IPS-18c (cell line): Measurements from ENCODE around the gene SERINC4.
"Not testable (repeated sequence)": the region's sequence is repeated elsewhere in the genome, so short reads cannot be mapped to it uniquely, and the experiment has no call there.

Source experiments
- H3K4me3 ChIP-seq: 2 replicates; pipeline ENCODE4 v1.7.0; 2013; ENCODE audit warnings: low read depth, mild to moderate bottlenecking, low read length, moderate library complexity; ENCODE audit not compliant: insufficient read depth
- H3K9me3 ChIP-seq: one replicate; pipeline ENCODE4 v1.6.1; 2013; ENCODE audit warnings: mild to moderate bottlenecking, low read length, moderate library complexity; ENCODE audit not compliant: control insufficient read depth, insufficient read depth

The SERINC4 gene

DNA sequence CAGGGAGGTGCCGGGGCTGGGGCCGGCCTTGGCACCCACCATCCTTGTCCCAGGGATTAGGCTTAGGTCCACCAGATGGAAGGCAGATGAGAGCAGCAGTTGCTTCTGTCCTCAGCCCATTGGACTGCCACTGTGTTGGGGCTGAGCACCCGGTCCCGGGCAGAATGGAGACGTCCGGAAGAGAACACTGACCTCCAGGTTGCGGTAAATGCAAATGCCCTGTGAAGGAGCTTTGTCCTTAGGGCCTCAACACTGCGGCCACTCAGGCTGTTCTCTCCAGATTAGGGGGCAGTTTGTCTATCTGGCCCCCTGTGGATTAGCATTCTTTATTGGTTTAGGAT, at the start of gene SERINC4:
Gene SERINC4 (minus strand): TSS at position 276 of the 341 bp plus-strand sequence. CDS start 234 bp downstream, at position 42.
- Histone ChIP-seq H3K4me3 (peak within 1 kb of the TSS; percentile 99), H3K9me3 (no peaks in the 10 kb centered on the region)

DNA sequence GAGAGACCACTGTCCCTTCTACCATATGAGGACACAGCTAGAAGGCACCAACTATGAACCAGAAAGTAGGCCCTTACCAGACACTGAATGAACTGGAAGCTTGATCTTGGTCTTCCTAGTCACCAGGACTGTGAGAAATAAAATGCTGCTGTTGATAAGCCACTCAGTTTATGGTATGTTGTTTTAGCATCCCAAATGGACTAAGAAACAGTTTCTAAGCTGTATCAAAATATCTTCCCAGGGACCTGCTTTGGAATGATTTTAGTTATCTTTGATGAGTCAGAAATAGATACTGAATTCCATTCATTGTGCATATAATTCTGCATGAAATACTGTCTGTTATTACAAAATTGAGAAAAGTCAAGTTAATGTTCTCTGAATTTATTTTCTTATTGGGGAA, 45.4 kb upstream of the SERINC4 start:
- H3K4me3 ChIP-seq: no peak overlapping the region
- no peaks in the 10 kb centered on the region for H3K9me3 ChIP-seq

DNA sequence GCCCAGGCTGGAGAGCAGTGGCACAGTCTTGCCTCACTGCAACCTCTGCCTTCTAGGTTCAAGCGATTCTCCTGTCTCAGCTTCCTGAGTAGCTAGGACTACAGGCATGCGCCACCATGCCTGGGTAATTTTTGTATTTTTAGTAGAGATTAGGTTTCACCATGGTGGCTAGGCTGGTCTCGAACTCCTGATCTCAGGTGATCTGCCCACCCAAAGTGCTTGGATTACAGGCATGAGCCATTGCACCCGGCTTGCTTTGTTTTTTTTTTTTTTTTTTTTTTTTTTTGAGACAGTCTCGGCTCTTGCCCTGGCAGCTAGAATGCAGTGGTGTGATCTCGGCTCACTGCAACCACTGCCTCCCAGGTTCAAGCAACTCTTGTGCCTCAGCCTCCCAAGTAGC, 32.5 kb upstream of the SERINC4 start:
- H3K9me3 ChIP-seq, H3K4me3 ChIP-seq: not testable (repeated sequence)

DNA sequence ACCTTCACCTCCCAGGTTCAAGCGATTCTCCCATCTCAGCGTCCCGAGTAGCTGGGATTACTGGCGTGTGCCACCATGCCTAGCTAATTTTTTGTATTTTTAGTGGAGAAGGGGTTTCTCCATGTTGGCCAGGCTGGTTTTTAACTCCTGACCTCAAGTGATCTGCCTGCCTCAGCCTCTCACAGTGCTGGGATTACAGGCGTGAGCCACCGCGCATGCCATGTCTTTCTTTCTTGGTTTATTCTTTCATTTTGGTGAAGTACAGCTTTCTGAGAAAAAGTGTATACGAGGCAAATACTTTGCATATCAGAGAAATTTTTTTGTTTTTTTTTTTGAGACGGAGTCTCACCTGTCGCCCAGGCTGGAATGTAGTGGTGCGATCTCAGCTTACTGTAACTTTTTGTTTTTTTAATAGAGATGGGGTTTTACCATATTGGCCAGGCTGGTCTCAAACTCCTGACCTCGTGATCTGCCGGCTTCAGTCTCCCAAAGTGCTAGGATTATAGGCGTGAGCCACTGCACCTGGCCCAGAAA, 31.6 kb upstream of the SERINC4 start:
- H3K4me3 ChIP-seq, H3K9me3 ChIP-seq: not testable (repeated sequence)

DNA sequence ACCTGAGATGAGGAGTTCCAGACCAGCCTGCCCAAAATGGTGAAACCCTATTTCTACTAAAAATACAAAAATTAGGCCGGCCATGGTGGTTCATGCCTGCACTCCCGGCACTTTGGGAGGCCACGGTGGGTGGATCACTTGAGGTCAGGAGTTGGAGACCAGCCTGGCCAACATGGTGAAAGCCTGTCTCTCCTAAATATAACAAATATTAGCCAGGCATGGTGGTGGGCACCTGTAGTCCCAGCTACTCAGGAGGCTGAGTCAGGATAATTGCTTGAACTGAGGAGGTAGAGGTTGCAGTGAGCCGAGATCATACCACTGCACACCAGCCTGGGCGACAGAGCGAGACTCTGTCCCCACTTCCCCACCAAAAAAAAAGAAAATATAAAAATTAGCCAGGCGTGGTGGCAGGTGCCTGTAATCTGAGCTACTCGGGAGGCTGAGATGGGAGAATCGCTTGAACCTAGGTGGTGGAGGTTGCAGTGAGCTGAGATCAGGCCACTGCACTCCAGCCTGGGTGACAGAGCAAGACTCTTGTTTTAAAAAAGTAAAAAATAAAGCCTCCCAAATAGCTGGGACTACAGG, 30.8 kb upstream of the SERINC4 start:
- H3K4me3 ChIP-seq, H3K9me3 ChIP-seq: not testable (repeated sequence)

DNA sequence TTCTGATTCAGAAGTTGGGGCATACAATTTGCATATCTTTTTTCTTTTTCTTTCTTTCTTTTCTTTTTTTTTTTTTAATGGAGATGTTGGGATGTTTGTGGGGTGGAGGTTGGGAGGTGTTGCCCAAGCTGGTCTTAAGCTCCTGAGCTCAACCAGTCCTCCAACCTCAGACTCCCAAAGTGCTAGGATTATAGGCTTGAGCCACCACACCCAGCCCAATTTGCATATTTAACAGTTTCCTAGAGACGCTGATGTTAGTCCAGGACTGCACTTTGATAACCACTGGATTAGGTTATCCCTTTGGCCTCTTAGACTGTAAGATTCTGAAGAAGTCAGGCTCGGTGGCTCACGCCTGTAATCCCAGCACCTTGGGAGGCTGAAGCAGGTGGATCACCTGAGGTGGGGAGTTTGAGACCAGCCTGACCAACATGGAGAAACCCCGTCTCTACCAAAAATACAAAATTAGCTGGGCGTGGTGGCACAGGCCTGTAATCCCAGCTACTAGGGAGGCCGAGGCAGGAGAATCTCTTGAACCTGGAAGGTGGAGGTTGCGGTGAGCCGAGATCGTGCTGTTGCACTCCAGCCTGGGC, 30.0 kb upstream of the SERINC4 start:
- not testable (repeated sequence) for H3K4me3 ChIP-seq

DNA sequence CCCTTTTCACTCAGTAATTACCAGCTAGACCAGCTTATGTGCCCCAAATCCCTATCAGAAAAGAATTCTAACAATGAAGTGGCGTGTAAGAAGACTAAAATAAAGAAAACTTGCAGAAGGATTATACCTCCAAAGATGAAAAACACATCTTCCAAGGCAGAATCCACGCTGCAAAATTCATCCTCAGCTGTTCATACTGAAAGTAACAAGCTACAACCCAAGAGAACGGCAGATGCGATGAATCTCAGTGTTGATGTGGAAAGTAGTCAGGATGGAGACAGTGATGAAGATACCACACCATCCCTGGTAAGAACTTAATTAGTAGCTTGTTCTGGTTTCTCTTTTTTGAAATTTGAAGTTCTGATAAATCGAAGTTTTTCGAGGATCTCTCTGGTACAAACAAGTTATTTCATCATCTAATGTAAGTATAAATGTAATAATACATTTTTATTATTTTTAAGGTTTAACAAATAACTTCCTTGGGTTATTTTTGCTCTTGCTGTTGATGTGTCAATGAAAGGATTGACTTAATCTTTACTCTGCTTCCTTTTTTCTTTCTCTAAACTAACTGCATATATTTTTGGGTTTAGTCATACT, 28.1 kb upstream of the SERINC4 start:
- Histone ChIP-seq H3K4me3 (no peak overlapping the region), H3K9me3 (peaks cover 4% of the 10 kb centered on the region)

More for the DNA sequence above, 30.0 kb upstream of the SERINC4 start:
- H3K9me3 ChIP-seq: not testable (repeated sequence)

DNA sequence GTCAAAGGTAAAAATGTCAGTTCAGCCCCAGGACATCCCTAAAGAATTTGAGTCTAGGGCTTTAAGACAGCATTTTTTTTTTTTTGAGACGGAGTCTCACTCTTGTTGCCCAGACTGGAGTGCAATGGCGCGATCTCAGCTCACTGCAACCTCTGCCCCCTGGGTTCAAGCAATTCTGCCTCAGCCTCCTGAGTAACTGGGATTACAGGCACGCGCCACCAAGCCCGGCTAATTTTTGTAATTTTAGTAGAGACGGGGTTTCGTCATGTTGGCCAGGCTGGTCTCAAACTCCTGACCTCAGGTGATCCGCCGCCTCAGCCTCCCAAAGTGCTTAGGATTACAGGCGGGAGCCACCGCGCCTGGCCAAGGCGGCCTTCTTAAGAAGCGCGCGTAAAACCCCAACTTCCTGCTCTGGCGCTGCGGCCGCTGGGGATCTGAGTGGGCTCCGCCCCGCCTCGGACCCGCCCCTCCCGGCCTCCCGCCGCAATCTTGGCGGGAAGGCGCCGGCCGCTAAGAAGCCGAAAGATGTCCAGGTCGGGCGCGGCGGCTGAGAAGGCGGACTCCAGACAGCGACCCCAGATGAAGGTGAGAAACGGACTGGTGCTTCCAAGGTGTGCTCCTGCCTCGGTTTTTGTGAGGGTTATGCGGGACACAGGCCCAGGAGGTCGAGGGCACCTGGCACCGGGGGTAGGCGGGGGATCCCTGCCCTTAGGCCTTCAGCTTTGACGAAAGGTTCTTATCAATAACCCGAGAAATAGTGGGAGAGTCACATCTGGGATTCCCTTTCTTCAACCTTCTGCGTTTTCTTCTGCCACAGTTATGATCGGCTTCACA, 26.7 kb upstream of the SERINC4 start, which contains the start of gene WDR76:
Gene WDR76 (plus strand): TSS at position 495 of the 834 bp plus-strand sequence. CDS start 31 bp downstream, at position 526.
- H3K4me3 ChIP-seq: peak within 1 kb of the TSS; percentile 58
- peaks cover 4% of the 10 kb centered on the region for H3K9me3 ChIP-seq

DNA sequence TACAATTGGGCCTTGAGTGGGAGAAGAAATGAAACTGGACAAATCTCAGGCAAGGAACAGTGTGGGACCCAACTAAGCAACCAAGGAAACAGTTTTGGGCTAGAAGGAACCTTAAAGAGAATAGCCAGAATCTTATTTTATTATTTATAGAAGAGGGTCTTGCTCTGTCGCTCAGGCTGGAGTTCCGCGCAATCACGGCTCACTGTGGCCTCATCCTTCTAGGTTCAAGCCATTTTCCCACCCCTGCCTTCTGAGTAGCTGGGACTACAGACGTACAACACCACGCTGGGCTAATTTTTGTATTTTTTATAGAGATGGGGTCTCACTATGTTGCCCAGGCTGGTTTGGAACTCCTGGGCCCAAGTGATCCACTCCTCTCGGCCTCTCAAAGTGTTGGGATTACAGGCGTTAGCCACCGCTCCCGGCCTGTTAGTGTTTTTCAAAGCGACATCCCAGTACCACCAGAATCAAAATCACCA, 26.0 kb upstream of the SERINC4 start:
- H3K9me3 ChIP-seq: peaks cover 4% of the 10 kb centered on the region
- H3K4me3 ChIP-seq: no peak overlapping the region; the same call in 1 of the 2 replicates

DNA sequence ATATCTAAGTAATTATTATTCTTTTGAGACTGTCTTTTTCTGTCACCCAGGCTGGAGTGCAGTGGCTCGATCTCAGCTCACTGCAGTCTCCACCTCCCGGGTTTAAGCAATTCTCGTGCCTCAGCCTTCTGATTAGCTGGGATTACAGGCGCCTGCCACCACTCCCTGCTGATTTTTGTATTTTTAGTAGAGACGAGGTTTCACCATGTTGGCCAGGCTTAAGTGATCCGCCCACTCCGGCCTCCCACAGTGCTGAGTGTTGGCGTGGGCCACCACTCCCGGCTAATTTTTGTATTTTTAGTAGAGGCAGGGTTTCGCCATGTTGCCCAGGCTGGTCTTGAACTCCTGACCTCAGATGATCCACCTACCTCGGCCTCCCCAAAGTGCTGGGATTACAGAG, 25.3 kb upstream of the SERINC4 start:
- H3K4me3 ChIP-seq, H3K9me3 ChIP-seq: not testable (repeated sequence)

DNA sequence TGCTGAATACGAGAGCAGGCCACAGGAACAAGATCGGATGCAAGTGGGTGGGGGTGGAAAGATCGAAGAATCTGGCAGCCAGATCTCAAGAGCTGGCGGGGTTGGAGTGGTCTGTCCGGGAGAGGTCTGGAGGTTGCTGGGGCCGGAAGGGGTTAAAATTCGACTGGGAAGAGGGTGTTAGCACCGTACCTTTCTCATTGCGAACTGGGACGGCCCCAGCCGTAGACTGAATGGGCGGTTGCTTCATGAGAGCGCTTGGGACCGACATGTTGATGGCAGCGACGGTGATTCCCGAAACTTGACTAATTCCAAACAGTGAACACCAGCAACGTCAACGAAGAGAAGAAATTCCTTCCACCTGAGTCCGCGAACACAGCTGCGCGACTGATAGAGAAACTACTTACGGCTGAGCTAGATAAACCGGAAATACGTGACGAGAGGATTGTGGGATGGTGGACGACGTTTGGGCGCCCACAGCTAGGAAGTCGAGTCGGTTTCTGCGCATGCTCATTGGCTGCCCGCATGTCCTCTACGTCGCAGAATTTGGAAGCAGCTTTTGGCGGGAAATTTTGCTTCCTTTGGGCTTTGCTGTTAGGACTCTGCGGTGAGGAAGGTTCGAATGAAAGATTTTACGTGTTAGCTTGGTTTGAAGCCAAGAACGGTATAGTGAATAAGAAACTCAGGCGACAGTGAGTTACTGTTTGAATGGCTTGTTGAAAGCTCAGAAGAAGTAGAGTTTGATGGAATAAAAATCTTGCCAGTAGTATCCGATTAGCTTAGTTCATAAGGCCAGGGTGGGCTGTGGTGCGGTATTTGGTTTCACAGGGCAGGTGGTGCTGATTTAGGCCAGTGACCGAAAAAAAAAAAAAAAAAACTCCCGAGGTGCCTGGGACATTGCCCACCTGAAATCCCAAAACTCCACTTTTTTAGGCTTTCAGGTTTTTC, 24.6 kb upstream of the SERINC4 start, which contains the start of gene MFAP1:
Gene MFAP1 (minus strand): TSS at position 389 of the 945 bp plus-strand sequence. CDS start 121 bp downstream, at position 268.
- Histone ChIP-seq H3K9me3 (peaks cover 4% of the 10 kb centered on the region), H3K4me3 (peak within 1 kb of the TSS; percentile 92)

DNA sequence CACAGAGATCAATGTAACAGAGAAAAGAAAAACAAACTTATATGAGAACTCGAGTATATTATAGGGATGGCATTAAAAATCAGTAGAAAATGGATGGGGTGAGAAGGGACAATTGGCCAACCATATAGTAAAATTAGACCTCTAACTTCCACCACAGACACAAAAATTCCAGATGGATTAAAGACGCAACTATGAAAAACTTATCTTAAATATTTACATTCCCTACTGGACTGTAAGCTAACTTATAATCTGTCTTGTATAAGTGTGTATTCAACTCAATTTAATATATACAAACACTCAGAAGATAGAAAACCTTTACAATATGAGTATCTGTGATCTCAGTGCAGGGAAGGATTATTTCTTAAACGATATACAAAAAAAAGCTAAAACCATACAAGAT, 21.5 kb upstream of the SERINC4 start:
- H3K4me3 ChIP-seq: no peak overlapping the region

DNA sequence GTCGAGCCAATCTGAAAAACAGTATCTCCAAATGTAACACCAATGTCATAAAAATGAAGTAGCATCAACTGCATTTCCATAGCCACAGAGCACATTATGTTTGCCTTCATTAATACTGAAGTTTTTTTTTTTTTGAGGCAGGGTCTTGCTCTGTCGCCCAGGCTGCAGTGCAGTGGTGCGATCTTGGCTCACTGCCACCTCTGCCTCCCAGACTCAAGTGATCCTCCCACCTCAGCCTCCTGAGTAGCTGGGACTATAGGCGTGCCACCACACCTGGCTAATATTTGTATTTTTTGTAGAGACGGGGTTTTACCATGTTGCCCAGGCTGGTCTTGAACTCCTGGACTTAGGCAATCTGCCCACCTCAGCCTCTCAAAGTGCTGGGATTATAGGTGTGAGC, 15.0 kb upstream of the SERINC4 start:
- not testable (repeated sequence) for H3K9me3 ChIP-seq, H3K4me3 ChIP-seq

More for the DNA sequence above, 21.5 kb upstream of the SERINC4 start:
- H3K9me3 ChIP-seq: peaks cover 4% of the 10 kb centered on the region

DNA sequence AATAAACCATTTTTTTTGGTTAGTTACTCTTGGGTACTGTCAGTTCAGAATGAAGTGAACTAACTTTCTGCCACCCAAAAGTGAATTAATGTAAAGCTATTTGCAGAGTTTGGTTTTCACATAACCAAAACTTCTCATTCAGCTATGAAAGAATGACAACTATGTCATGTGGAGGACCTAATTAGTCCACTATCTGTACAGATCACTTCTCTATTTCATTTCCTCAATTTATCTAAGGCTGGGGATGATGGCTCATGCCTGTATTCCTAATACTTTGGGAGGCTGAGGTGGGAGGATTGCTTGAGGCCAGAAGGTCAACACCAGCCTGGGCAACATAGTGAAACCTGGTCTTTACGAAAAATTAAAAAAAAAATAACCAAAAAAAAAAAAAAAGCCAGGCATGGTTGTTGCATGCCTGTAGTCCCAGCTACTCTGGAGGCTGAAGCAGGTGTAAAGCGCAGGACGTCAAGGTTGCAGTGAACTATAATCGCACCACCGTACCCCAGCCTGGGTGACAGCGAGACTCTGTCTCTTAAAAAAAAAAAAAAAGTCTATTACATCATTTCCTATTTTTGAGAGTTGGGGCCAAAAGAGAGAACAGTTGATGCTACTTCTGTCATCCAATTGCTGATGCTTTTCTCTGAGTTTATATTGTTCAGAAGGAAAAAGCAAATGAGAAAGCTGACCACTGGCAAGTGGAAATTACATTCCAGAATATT, 9.1 kb upstream of the SERINC4 start:
- H3K9me3 ChIP-seq: no peaks in the 10 kb centered on the region
- H3K4me3 ChIP-seq: no peak overlapping the region

DNA sequence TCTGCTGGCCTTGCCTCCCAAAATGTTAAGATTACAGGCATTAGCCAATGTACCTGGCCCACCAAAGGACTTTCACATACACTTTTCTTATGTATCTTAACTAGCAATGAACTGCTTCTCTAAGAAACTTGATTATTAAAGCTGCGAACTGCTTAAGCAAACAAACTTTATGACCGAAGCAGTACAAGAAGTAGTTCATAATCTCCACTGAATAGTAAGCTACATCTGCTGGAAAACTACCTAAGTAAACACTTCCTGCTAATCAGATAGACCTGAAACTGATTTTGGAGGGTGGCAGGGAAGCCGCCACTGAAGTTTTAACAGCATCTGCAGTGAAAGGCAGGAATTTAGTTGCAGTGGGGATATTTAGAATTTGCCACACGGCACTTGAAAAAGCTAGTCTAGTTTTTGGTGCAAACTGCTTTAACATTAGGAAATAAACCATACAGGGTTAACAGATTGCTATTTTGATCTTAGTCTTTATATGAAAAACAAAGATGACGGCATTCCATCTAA, 8.5 kb upstream of the SERINC4 start:
- Histone ChIP-seq H3K9me3 (no peaks in the 10 kb centered on the region), H3K4me3 (no peak overlapping the region)

DNA sequence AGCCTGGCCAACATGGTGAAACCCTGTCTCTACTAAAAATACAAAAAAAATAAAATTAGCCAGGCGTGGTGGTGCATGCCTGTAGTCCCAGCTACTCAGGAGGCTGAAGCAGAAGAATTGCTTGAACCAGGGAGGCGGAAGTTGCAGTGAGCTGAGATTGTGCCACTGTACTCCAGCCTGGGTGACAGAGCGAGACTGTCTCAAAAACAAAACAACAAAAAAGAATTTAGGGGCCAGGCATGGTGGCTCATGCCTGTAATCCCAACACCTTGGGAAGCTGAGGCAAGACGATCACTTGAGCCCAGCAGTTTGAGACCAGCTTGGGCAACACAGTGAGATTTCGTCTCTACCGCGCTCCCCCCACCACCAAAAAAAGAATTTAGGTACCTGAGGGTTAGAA, 2.7 kb upstream of the SERINC4 start:
- H3K4me3 ChIP-seq: not testable (repeated sequence)

More for the DNA sequence above, 2.7 kb upstream of the SERINC4 start:
- not testable (repeated sequence) for H3K9me3 ChIP-seq
